SK-N-SH treated with all-trans-retinoic acid at 6 μM for 48 hours (cell line): Measurements from ENCODE around the gene AUTS2.

ENCODE experiments used
- ATAC-seq: fragments of 200-7000 bp; cut with Tn5 transposase; 3 replicates; pipeline ENCODE4 v1.9.1; 2020; ENCODE audit warnings: mild to moderate bottlenecking, moderate library complexity
- ARNTL ChIP-seq: fragments of 450-650 bp; formaldehyde crosslinking; IDR thresholded peaks from 2 replicates; pipeline ENCODE4 v1.5.0; 2020; ENCODE audit warnings: low read depth, mild to moderate bottlenecking, moderate library complexity, borderline replicate concordance
- BACH2 ChIP-seq: fragments of 250-450 bp; sonication (Bioruptor Pico); IDR thresholded peaks from 2 replicates; pipeline ENCODE4 v1.9.0; 2021; ENCODE audit warnings: mild to moderate bottlenecking, borderline replicate concordance
- CSDC2 ChIP-seq: fragments of 250-450 bp; sonication (Bioruptor Pico); IDR thresholded peaks from 2 replicates; pipeline ENCODE4 v1.5.0; 2020; ENCODE audit warnings: mild to moderate bottlenecking, moderate library complexity
- ESRRG ChIP-seq: fragments of 250-450 bp; sonication (Bioruptor Pico); IDR thresholded peaks from 2 replicates; pipeline ENCODE4 v1.6.1; 2021; ENCODE audit warnings: mild to moderate bottlenecking
- GLIS3 ChIP-seq: fragments of 250-450 bp; sonication (Bioruptor Pico); IDR thresholded peaks from 2 replicates; pipeline ENCODE4 v1.5.0; 2020; ENCODE audit warnings: mild to moderate bottlenecking, moderate library complexity
- PPARA ChIP-seq: fragments of 250-450 bp; sonication (Bioruptor Pico); IDR thresholded peaks from 2 replicates; pipeline ENCODE4 v1.5.0; 2020; ENCODE audit warnings: mild to moderate bottlenecking, borderline replicate concordance
- SNAI2 ChIP-seq: fragments of 250-450 bp; sonication (Bioruptor Pico); IDR thresholded peaks from 2 replicates; pipeline ENCODE4 v1.5.0; 2020; ENCODE audit warnings: mild to moderate bottlenecking, moderate library complexity
- TCF4 ChIP-seq: fragments of 250-450 bp; sonication (Bioruptor Pico); IDR thresholded peaks from 2 replicates; pipeline ENCODE4 v1.8.0; 2021; ENCODE audit warnings: mild to moderate bottlenecking, moderate library complexity, borderline replicate concordance
- TOX ChIP-seq: fragments of 250-450 bp; sonication (Bioruptor Pico); IDR thresholded peaks from 2 replicates; pipeline ENCODE4 v1.8.0; 2021; ENCODE audit warnings: mild to moderate bottlenecking, moderate library complexity, borderline replicate concordance
- ZC3H10 ChIP-seq: fragments of 250-450 bp; sonication (Bioruptor Pico); IDR thresholded peaks from 2 replicates; pipeline ENCODE4 v1.5.1; 2021; ENCODE audit warnings: mild to moderate bottlenecking, moderate library complexity
- ZFP3 ChIP-seq: fragments of 250-450 bp; sonication (Bioruptor Pico); IDR thresholded peaks from 2 replicates; pipeline ENCODE4 v1.5.0; 2020; ENCODE audit warnings: mild to moderate bottlenecking, moderate library complexity
- ZFP30 ChIP-seq: fragments of 450-650 bp; formaldehyde crosslinking; IDR thresholded peaks from 2 replicates; pipeline ENCODE4 v1.5.0; 2022; ENCODE audit warnings: mild to moderate bottlenecking, moderate library complexity
- ZNF565 ChIP-seq: fragments of 450-650 bp; formaldehyde crosslinking; conservative IDR thresholded peaks from 2 replicates; pipeline ENCODE4 v1.5.0; 2020; ENCODE audit warnings: low read depth, mild to moderate bottlenecking, moderate library complexity
- ZNF70 ChIP-seq: fragments of 450-650 bp; formaldehyde crosslinking; IDR thresholded peaks from 2 replicates; pipeline ENCODE4 v1.5.0; 2020; ENCODE audit warnings: mild to moderate bottlenecking, moderate library complexity
- ZNF8 ChIP-seq: fragments of 450-650 bp; formaldehyde crosslinking; IDR thresholded peaks from 2 replicates; pipeline ENCODE4 v1.5.0; 2020; ENCODE audit warnings: mild to moderate bottlenecking, moderate library complexity
- TF ChIP-seq, protein P1 (sequence below): fragments of 250-450 bp; sonication (Bioruptor Pico); IDR thresholded peaks from 2 replicates; pipeline ENCODE4 v1.8.0; 2021; ENCODE audit warnings: low read depth, mild to moderate bottlenecking, moderate library complexity, borderline replicate concordance
- TF ChIP-seq, protein P2 (sequence below): fragments of 250-450 bp; sonication (Bioruptor Pico); IDR thresholded peaks from 2 replicates; pipeline ENCODE4 v1.5.1; 2020; ENCODE audit warnings: low read depth, mild to moderate bottlenecking, moderate library complexity
- TF ChIP-seq, protein P3 (sequence below): fragments of 250-450 bp; sonication (Bioruptor Pico); IDR thresholded peaks from 2 replicates; pipeline ENCODE4 v1.8.0; 2020; ENCODE audit warnings: mild to moderate bottlenecking, moderate library complexity, borderline replicate concordance
- TF ChIP-seq, protein P4 (sequence below): fragments of 250-450 bp; sonication (Bioruptor Pico); IDR thresholded peaks from 2 replicates; pipeline ENCODE4 v1.5.1; 2021; ENCODE audit warnings: mild to moderate bottlenecking, moderate library complexity

AUTS2 gene

DNA sequence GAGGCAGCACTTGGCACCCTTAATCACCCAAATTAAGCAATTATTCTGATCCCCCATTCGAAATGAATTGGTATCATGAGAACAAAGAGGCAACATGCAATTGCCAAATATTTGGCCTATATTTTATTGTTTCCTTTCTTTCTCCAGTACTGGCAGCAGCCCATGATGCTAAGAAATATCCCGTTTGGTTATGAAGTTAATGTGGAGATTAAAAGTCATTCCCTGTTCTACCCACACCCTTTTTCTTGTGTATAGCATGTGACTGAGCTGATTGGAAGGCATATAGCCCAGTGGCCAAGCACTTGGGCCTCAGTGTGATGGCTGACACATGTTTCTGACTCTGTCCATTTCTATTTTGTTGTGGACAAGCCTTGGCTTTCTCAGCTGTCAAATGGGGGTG lies 841.4 kb downstream of the AUTS2 start:
- ATAC-seq = no peak
- TF ChIP-seq, protein P1, sequence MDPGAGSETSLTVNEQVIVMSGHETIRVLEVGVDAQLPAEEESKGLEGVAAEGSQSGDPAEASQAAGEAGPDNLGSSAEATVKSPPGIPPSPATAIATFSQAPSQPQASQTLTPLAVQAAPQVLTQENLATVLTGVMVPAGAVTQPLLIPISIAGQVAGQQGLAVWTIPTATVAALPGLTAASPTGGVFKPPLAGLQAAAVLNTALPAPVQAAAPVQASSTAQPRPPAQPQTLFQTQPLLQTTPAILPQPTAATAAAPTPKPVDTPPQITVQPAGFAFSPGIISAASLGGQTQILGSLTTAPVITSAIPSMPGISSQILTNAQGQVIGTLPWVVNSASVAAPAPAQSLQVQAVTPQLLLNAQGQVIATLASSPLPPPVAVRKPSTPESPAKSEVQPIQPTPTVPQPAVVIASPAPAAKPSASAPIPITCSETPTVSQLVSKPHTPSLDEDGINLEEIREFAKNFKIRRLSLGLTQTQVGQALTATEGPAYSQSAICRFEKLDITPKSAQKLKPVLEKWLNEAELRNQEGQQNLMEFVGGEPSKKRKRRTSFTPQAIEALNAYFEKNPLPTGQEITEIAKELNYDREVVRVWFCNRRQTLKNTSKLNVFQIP (CRISPR knock-in tag) = no peak
- TF ChIP-seq ZNF70 (no peak), ESRRG (CRISPR knock-in tag) (no peak), ZNF8 (CRISPR knock-in tag) (no peak), ZFP30 (CRISPR knock-in tag) (no peak), ZFP3 (no peak), SNAI2 (no peak), PPARA (CRISPR knock-in tag) (no peak), BACH2 (no peak), CSDC2 (CRISPR knock-in tag) (no peak), TCF4 (CRISPR knock-in tag) (no peak), ZC3H10 (CRISPR knock-in tag) (no peak), GLIS3 (CRISPR knock-in tag) (no peak), ARNTL (CRISPR knock-in tag) (no peak)
- TF ChIP-seq, protein P2, sequence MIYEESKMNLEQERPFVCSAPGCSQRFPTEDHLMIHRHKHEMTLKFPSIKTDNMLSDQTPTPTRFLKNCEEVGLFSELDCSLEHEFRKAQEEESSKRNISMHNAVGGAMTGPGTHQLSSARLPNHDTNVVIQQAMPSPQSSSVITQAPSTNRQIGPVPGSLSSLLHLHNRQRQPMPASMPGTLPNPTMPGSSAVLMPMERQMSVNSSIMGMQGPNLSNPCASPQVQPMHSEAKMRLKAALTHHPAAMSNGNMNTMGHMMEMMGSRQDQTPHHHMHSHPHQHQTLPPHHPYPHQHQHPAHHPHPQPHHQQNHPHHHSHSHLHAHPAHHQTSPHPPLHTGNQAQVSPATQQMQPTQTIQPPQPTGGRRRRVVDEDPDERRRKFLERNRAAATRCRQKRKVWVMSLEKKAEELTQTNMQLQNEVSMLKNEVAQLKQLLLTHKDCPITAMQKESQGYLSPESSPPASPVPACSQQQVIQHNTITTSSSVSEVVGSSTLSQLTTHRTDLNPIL = no peak
- TF ChIP-seq, protein P3, sequence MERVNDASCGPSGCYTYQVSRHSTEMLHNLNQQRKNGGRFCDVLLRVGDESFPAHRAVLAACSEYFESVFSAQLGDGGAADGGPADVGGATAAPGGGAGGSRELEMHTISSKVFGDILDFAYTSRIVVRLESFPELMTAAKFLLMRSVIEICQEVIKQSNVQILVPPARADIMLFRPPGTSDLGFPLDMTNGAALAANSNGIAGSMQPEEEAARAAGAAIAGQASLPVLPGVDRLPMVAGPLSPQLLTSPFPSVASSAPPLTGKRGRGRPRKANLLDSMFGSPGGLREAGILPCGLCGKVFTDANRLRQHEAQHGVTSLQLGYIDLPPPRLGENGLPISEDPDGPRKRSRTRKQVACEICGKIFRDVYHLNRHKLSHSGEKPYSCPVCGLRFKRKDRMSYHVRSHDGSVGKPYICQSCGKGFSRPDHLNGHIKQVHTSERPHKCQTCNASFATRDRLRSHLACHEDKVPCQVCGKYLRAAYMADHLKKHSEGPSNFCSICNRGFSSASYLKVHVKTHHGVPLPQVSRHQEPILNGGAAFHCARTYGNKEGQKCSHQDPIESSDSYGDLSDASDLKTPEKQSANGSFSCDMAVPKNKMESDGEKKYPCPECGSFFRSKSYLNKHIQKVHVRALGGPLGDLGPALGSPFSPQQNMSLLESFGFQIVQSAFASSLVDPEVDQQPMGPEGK (CRISPR knock-in tag) = no peak

DNA sequence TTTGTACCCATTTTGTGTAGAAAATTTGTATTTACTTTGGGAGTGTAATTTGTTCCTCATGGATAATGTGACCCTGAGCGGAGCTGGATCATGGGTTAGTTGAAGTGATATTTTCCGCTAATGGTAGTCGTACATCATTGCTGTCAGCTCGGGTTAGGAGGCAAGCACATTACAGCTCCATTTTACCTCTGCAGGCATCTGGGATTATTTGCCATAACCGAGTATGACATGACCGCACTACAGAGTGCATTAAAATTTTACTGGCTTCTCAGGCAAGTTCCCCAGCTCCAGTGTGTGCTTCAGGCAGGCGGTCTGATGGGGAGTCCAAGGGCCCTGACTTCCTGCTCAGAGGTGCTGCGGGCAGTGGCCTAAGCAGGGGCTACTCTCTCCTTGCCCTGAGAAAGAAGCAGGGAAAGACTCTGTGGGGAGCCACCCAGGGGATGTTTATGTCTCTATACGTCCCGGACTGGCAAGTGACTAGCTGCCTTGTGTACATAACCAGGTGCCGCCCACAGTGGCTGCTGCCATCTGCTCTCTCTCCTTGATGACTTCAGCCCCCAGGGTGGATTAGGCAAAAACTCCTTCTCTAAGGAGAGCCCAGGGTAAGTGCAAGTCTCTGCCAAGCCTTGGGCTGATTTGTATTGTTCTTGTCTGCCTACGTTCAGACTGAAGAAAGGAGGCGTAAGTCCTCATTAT lies 848.3 kb downstream of the AUTS2 start:
- TF ChIP-seq, protein P1 (CRISPR knock-in tag) = no peak
- TF ChIP-seq BACH2 = no peak
- TF ChIP-seq ESRRG (CRISPR knock-in tag) = no peak
- TF ChIP-seq ZFP30 (CRISPR knock-in tag) = no peak
- no peak for TF ChIP-seq SNAI2
- TF ChIP-seq ZNF565 (CRISPR knock-in tag) = no peak
- TF ChIP-seq, protein P4, sequence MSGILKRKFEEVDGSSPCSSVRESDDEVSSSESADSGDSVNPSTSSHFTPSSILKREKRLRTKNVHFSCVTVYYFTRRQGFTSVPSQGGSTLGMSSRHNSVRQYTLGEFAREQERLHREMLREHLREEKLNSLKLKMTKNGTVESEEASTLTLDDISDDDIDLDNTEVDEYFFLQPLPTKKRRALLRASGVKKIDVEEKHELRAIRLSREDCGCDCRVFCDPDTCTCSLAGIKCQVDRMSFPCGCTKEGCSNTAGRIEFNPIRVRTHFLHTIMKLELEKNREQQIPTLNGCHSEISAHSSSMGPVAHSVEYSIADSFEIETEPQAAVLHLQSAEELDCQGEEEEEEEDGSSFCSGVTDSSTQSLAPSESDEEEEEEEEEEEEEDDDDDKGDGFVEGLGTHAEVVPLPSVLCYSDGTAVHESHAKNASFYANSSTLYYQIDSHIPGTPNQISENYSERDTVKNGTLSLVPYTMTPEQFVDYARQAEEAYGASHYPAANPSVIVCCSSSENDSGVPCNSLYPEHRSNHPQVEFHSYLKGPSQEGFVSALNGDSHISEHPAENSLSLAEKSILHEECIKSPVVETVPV (CRISPR knock-in tag) = no peak
- TF ChIP-seq TOX = no peak
- TF ChIP-seq, all 23 proteins: peak for 0
- peak; percentile 73 for ATAC-seq

DNA sequence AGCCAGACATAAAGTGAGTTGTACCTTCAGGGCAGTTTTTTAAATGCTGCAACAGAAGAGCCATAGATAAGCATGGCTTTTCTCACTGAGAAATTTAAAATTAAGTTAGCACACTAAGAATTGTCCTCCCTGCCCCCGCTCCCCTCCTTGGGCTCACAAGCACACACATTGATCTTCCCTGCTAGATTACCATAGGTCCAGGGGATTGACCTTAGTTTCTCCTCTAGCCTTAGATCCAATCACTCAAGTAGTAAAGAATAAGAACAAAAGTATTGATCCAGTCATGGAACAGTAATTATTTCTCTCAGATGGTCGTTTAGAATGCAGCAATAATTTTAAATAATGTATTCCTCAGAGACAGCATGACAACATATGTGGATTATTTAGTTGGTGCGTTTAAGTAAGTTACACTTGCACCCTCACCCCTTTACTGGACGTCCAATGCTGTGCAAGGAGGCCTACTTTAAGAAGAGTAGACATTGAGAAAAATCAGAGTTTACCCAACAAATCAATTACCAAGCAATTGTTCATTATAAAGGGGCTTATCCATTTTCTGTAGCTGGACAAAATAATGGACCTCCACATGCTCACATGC lies 850.1 kb downstream of the AUTS2 start:
- ATAC-seq = no peak

More for the DNA sequence above, 850.1 kb downstream of the AUTS2 start:
- TF ChIP-seq CSDC2 (CRISPR knock-in tag) (no peak), TCF4 (CRISPR knock-in tag) (no peak), ZC3H10 (CRISPR knock-in tag) (no peak), ESRRG (CRISPR knock-in tag) (no peak), ZNF565 (CRISPR knock-in tag) (no peak), PPARA (CRISPR knock-in tag) (no peak), SNAI2 (no peak), BACH2 (no peak)
- TF ChIP-seq, protein P2 = no peak
- TF ChIP-seq, protein P4 (CRISPR knock-in tag) = no peak
